GM04503 (cell line): ENCODE data around the gene ATP11C.
"Not testable (repeated sequence)": the region's sequence is repeated elsewhere in the genome, so short reads cannot be mapped to it uniquely, and the experiment has no call there.

Experiments
- DNase-seq: peaks from one replicate; pipeline ENCODE4 v3.0.0-alpha.2; 2012; ENCODE audit warnings: low read depth

Gene ATP11C

DNA sequence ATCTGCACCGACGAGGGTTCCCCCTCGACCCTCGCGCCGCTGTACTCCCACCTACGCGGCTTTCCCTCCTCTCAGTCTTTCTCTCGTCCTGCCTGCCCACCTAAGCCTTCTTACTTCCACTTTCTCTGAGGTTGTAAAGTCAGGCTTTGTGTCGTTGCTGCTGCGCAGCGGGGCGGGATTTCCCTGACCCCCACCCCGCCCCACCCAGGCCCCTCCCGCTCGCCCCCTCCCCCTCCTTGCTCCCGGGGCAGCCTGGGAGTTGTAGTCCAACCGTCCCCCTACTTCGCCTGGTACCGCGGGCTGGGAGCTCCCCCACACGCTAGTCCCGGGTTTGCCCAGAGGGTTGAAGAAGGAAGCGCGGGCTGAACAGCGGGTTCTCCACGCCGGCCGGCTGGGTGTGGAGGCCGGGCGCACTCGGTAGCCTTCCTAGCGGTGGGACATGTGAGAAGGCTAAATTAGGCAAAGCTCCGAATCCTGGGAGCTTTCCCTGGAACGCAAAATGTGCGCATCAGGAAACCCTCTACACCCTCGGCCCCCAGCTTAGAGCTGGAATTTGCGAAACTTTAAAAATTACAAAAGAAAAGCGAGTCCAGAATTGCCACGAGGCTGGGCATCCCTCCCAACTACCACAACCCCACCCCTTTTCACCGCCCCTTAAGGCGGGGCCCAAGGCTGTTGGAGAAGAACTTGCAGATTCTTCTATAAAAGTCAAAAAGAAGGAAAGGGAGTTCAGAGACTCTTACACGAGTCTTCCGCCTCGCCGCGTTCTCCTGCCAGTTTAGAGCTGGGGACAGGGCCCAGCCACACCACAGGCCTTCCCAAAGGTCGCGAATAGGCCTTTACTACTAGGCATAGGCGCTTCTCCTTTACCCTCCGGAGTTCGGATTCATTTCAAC, at the start of gene ATP11C:
TSS of gene ATP11C (minus strand) at position 153 of the 896 bp plus-strand sequence. CDS start 1,011 bp downstream, outside the sequence.
- peak; percentile 37 for DNase-seq

GRCh38 chrX:139974471-139974870, 41.6 kb upstream of the ATP11C start:
- DNase-seq = no peak

GRCh38 chrX:139972629-139973624, 40.1 kb upstream of the ATP11C start:
- DNase-seq = no peak

- no peak for DNase-seq
Measured at GRCh38 chrX:139972113-139972512, 39.3 kb upstream of the ATP11C start.

DNA sequence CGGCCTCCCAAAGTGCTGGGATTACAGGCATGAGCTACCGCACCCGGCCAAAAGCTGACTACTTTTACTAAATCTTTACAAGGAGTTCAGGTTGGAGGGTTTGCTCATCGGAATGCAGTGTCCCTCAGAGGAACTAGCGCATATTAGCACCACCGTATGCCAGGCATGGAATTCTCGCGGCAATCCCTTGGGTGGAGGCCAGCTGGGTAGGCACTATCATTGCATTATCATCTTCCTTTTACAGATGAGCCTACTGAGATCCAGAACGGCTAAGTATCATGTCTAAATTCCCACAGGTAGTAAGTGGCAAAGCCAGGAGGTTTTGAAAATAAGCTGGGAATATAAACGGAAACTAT, 38.5 kb upstream of the ATP11C start:
- no peak for DNase-seq

DNA sequence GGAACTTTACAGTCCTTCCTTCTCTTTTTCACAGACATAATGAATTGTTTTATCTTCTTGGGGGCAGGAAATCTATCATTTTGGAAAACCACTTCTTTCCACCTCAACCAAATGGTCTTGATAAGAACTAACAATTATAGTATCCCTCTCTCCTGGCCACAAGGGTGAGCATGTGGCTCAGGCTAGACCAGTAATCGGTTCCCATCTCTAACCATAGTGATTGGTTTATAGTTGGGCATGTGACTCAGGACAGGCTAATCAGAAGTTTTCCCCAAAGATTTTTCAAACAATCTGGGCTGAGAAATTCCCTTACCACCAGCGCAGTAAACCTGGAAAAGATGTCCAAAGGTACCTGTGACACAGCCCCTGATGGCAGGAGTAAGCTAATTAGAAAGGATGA, 36.4 kb upstream of the ATP11C start:
- DNase-seq = no peak

DNA sequence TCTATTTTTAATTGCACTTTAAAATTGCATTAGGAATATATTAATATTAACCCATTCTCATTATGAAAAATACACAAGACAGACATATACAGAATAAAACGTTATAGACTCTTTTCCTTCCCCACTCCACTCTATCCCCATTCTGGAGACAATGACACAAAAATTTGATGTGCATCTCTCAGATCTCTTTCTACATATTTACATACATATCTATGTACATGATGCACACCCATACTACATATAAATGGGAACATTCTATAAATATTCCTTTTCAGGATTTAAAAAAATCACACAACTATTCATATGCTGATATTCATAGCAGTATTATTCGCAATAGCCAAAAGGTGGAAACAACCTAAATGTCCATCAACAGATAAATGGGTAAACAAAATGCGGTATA, 34.9 kb upstream of the ATP11C start:
- DNase-seq = no peak

- DNase-seq = no peak
Measured at GRCh38 chrX:139967300-139967699, 34.4 kb upstream of the ATP11C start.

- not testable (repeated sequence) for DNase-seq
Measured at GRCh38 chrX:139966159-139966558, 33.3 kb upstream of the ATP11C start.

DNA sequence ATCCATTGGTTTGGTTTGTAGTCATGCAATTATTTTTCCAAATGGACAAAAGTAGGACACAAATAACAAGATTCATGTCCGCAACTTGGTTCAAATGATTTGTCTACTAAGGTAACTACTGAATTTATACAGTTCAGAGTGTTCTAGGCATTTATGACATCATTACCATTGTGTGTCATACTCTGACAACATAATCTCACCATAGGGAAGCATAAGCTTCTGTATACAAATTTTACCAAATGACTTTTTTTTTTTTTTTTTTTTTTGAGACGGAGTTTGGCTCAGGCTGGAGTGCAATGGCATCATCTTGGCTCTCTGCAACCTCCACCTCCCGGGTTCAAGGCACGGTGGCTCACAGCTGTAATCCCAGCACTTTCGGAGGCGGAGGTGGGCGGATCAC, 32.6 kb upstream of the ATP11C start, which contains the start of gene CXorf66:
TSS of gene CXorf66 (minus strand) at position 101 of the 400 bp plus-strand sequence. CDS start at position 76, 25 bp downstream.
- no peak for DNase-seq

DNA sequence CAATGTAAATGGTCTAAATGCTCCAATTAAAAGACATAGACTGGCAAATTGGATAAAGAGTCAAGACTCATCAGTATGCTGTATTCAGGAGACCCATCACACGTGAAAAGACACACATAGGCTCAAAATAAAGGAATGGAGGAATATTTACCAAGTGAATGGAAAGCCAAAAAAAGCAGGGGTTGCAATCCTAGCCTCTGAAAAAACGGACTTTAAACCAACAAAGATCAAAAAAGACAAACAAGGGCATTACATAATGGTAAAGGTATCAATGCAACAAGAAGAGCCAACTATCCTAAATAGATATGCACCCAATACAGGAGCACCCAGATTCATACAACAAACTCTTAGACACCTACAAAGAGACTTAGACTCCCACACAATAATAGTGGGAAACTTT, 28.2 kb upstream of the ATP11C start:
- DNase-seq = not testable (repeated sequence)

DNA sequence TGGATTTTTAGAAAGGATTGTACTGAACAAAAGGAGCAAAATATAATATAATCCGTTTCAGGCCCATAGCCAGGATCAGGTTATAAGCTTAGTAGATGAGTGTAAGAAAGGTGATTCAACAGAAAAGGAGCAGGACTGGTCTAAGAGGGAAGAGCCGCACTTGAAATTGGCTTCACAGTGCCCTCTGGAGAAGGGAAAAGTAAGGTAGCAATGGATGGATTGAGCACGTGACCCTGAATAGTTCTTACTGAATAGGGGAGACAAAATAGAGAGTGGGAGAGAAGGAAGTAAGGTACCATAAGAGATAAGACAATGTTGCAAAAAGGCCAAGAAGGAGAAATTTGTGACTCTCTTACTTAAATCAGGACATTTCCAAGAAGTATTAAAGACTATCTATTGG, 16.9 kb upstream of the ATP11C start:
- DNase-seq = no peak

DNA sequence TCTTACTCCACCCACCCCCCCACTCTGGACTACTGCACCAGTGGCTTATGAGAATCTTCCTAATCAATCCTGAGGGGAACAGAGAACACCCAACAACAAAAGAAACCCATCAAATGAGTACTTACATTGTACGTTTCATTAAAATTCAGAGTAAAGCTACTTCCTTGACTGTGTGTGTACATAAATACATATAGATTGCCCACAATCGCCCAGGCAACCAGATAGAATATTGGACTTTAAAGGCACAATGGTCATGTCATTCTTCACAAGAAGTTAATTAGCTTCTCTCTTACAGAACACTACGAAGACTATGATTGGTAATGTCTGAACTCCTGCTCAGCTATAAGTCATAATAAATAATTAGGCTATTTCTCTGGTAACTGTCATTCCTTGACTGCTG, 12.2 kb upstream of the ATP11C start:
- no peak for DNase-seq

DNA sequence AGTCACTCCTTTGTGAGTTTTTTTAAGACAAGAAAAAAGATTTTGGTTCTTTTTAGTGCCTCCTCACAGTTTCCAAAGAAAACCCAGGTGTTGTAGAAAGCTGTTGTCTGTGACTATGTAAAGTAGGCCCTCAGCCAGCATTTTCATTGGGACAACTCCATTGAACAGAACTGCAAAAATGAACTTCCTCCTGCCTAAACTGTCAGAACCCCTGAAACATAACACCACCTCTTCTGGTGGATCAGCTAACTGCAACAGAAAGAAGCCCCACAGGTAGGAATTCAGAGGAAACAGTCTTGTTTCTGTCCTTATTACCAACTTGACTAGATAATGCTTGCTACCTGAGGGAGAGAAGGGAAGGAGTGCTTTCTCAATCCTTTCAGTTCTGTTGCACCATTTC, 3.4 kb upstream of the ATP11C start:
- DNase-seq = no peak

GRCh38 chrX:139933904-139934303, 1.1 kb upstream of the ATP11C start:
- no peak for DNase-seq

- no peak for DNase-seq
Measured at GRCh38 chrX:139932073-139932900, 566 bp downstream of the ATP11C start.

- no peak for DNase-seq
Measured at GRCh38 chrX:139931646-139932072, 1.2 kb downstream of the ATP11C start.

GRCh38 chrX:139930916-139931645, 1.8 kb downstream of the ATP11C start:
- DNase-seq = no peak

DNA sequence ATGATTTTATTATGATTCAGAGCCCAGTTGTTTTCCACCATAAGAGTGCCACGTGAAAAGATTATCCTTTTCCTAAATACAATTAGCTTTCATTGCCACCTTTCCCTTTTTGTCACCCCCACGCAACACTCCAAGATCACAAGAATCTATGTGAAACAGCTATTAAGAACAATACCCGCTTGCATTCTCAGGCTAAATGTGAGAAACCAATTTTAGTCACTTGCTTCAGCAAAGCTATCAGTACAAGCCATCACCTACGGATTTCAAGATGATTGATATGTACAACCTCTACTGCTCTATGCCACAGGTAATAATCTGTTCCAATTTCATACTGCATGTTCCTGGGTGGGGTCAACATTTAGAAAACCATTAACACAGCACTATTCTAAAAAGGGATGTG, 2.5 kb downstream of the ATP11C start:
- no peak for DNase-seq

GRCh38 chrX:139929876-139930275, 3.0 kb downstream of the ATP11C start:
- DNase-seq = no peak

GRCh38 chrX:139924696-139925095, 8.2 kb downstream of the ATP11C start:
- DNase-seq = no peak
